SU-DHL-6 (cell line): ENCODE data around the gene EML1.

ENCODE experiments used
- H2AFZ ChIP-seq: fragments of 200-600 bp; sonication (generic); 2 replicates; pipeline ENCODE4 v1.6.1; 2014; ENCODE audit warnings: low read depth, mild to moderate bottlenecking, moderate library complexity, mixed read lengths, antibody characterized with exemption, low read length; ENCODE audit not compliant: severe bottlenecking
- H3F3A ChIP-seq: fragments of 200-600 bp; shearing (Covaris generic); 2 replicates; pipeline ENCODE4 v1.6.0; 2016; ENCODE audit warnings: antibody characterized with exemption, mild to moderate bottlenecking; ENCODE audit not compliant: insufficient read depth
- H3K27ac ChIP-seq: fragments of 200-600 bp; sonication (generic); 2 replicates; pipeline ENCODE4 v1.5.1; 2016; ENCODE audit warnings: low read depth, mild to moderate bottlenecking, low read length, moderate library complexity, mixed read lengths
- H3K27me3 ChIP-seq: fragments of 200-600 bp; sonication (generic), shearing (Covaris generic); 2 replicates; pipeline ENCODE4 v1.6.0; 2014; ENCODE audit warnings: mild to moderate bottlenecking, low read length
- H3K36me3 ChIP-seq: fragments of 200-600 bp; sonication (generic); 2 replicates; pipeline ENCODE4 v1.6.1; 2014; ENCODE audit warnings: mild to moderate bottlenecking, low read length, mixed read lengths
- H3K4me2 ChIP-seq: fragments of 300-600, 200-600 bp; shearing (Covaris generic), sonication (generic); 2 replicates; pipeline ENCODE4 v1.6.0; 2014; ENCODE audit warnings: low read length, low read depth, mild to moderate bottlenecking; ENCODE audit not compliant: poor library complexity, severe bottlenecking
- H3K4me3 ChIP-seq: fragments of 200-600 bp; sonication (generic); 2 replicates; pipeline ENCODE4 v1.5.1; 2014; ENCODE audit warnings: antibody characterized with exemption, low read length, mild to moderate bottlenecking, mixed read lengths; ENCODE audit not compliant: insufficient read depth, poor library complexity, severe bottlenecking
- H3K79me2 ChIP-seq: fragments of 200-600 bp; sonication (generic); 2 replicates; pipeline ENCODE4 v1.6.1; 2014; ENCODE audit warnings: mild to moderate bottlenecking, low read length, moderate library complexity; ENCODE audit not compliant: insufficient read depth
- H3K9ac ChIP-seq: fragments of 200-600 bp; sonication (generic); 2 replicates; pipeline ENCODE4 v1.7.0; 2014; ENCODE audit warnings: mild to moderate bottlenecking, low read length
- H3K9me2 ChIP-seq: fragments of 200-600 bp; sonication (generic); replicated peaks from 2 replicates; pipeline ENCODE4 v1.6.1; 2014; ENCODE audit warnings: low read length; ENCODE audit not compliant: insufficient read depth
- H3K9me3 ChIP-seq: fragments of 200-600 bp; sonication (generic); 2 replicates; pipeline ENCODE4 v1.6.1; 2014; ENCODE audit warnings: low read length, mixed read lengths; ENCODE audit not compliant: insufficient read depth
- H4K20me1 ChIP-seq: fragments of 200-600 bp; sonication (generic); 2 replicates; pipeline ENCODE4 v1.6.1; 2014; ENCODE audit warnings: low read depth, mild to moderate bottlenecking, antibody characterized with exemption, low read length, moderate library complexity, mixed read lengths
- EZH2phosphoT487 ChIP-seq: fragments of 200-600 bp; sonication (generic), shearing (Covaris generic); conservative IDR thresholded peaks from 2 replicates; pipeline ENCODE4 v1.6.1; 2018; ENCODE audit warnings: mild to moderate bottlenecking, antibody characterized with exemption, low read length, moderate library complexity, mixed read lengths
- TF ChIP-seq, protein P1 (sequence below): fragments of 200-600 bp; sonication (generic); IDR thresholded peaks from one replicate; pipeline ENCODE4 v1.5.1; 2017; ENCODE audit warnings: antibody characterized with exemption, mild to moderate bottlenecking, low read length, moderate library complexity; ENCODE audit not compliant: insufficient read depth, poor library complexity, severe bottlenecking

EML1 gene

DNA sequence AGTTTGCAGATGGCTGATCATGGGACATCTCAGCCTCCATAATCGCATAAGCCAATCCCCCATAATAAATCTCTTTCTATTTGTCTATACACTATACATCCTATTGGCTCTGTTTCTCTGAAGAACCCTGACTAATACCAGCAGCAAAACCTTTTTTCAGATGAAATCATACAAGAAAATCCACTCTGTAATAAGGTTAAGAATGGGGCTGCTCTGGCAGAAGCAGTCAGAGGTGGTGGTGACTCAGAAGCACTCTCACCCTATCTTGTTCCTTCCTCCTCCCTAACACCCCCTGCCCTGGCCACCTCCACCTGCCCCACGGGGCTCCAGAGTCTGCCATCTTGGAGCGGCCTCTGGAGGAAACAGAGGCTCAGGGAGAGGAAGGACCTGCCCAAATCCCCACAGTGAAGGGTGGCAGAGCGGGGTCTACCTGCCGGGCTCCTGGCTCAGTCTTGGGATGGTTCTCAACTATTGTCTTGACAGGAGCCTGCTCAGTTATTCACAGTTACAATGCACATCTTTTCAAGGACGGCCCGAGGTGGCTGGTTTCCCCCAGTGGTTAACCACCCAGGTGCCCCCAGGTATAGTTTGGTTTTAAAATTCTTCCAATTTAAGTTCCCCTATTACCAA lies 162.7 kb downstream of the EML1 start:
- TF ChIP-seq EZH2phosphoT487 = no peak
- TF ChIP-seq, protein P1, sequence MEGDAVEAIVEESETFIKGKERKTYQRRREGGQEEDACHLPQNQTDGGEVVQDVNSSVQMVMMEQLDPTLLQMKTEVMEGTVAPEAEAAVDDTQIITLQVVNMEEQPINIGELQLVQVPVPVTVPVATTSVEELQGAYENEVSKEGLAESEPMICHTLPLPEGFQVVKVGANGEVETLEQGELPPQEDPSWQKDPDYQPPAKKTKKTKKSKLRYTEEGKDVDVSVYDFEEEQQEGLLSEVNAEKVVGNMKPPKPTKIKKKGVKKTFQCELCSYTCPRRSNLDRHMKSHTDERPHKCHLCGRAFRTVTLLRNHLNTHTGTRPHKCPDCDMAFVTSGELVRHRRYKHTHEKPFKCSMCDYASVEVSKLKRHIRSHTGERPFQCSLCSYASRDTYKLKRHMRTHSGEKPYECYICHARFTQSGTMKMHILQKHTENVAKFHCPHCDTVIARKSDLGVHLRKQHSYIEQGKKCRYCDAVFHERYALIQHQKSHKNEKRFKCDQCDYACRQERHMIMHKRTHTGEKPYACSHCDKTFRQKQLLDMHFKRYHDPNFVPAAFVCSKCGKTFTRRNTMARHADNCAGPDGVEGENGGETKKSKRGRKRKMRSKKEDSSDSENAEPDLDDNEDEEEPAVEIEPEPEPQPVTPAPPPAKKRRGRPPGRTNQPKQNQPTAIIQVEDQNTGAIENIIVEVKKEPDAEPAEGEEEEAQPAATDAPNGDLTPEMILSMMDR = no peak

DNA sequence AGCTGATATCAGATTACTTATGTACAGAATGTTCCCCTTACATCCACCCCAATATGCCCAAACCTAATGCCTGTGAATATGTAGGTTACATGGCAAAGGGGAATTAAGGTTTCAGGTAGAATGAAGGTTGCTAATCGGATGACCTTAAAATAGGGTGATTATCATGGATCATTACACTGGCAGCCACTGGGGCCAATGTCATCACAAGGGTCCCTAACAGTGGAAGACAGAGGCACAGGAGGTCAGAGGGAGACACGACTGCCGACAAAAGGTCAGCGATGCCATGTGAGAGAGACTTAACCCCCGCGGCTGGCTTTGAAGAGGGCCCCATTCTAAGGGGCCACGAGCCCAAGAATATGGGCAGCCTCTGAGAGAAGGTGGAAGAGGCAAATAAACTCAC lies 165.2 kb downstream of the EML1 start:
- no peak overlapping the region for H3K4me2 ChIP-seq
- TF ChIP-seq, protein P1 = no peak
- TF ChIP-seq EZH2phosphoT487 = no peak
- no peaks in the 10 kb centered on the region for H3K9me2 ChIP-seq
- no peak overlapping the region for H3K27ac ChIP-seq
- no peak overlapping the region for H3K4me3 ChIP-seq
- H3K9me3 ChIP-seq = no peaks in the 10 kb centered on the region
- no peak overlapping the region for H3K9ac ChIP-seq
- no peaks in the 10 kb centered on the region for H3F3A ChIP-seq
- no peaks in the 10 kb centered on the region for H3K27me3 ChIP-seq
- H3K36me3 ChIP-seq = no peaks in the 10 kb centered on the region
- H4K20me1 ChIP-seq = no peaks in the 10 kb centered on the region
- H3K79me2 ChIP-seq = no peaks in the 10 kb centered on the region
- H2AFZ ChIP-seq = no peak overlapping the region

More for the DNA sequence above, 162.7 kb downstream of the EML1 start:
- H4K20me1 ChIP-seq = no peaks in the 10 kb centered on the region
- H3K9ac ChIP-seq = no peak overlapping the region
- no peaks in the 10 kb centered on the region for H3K27me3 ChIP-seq
- H3K4me3 ChIP-seq = no peak overlapping the region
- H3K9me3 ChIP-seq = no peaks in the 10 kb centered on the region
- no peak overlapping the region for H2AFZ ChIP-seq
- no peaks in the 10 kb centered on the region for H3F3A ChIP-seq
- H3K79me2 ChIP-seq = no peaks in the 10 kb centered on the region
- H3K4me2 ChIP-seq = no peak overlapping the region
- no peak overlapping the region for H3K27ac ChIP-seq
- no peaks in the 10 kb centered on the region for H3K36me3 ChIP-seq
- H3K9me2 ChIP-seq = no peaks in the 10 kb centered on the region

DNA sequence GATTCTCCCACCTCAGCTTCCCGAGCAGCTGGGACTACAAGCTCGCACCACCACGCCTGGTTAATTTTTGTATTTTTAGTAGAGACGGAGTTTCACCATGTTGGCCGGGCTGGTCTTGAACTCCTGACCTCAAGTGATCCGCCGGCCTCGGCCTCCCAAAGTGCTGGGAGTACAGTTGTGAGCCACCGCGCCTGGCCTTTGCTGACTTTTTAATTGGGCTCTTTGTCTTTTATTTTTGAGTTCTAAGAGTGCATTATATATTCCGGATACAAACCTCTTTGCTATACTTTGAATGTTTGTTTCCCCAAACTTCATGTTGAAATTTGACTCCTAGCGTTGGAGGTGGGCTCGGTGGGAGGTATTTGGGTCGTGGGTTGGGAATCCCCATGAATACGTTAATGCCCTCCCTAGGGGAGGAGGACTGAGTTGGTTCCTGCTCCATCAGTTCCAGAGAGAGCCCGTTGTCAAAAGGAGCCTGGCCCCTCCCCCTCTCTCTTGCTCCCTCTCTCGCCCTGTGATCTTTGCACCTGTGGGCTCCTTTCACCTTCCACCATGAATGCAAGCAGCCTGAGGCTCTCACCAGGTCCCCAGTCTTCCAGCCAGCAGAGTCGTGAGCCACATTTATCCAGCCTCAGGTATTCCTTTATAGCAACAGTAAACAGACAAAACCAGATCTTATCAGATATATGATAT lies 168.8 kb downstream of the EML1 start:
- Histone ChIP-seq H3K4me2 (no peak overlapping the region), H3K9me3 (no peaks in the 10 kb centered on the region), H3K9ac (no peak overlapping the region), H3K27me3 (no peaks in the 10 kb centered on the region), H3K27ac (no peak overlapping the region), H2AFZ (no peak overlapping the region), H3K4me3 (no peak overlapping the region), H4K20me1 (no peaks in the 10 kb centered on the region), H3K9me2 (no peaks in the 10 kb centered on the region), H3K36me3 (no peaks in the 10 kb centered on the region), H3F3A (no peaks in the 10 kb centered on the region), H3K79me2 (no peaks in the 10 kb centered on the region)
- TF ChIP-seq, protein P1 = no peak
- no peak for TF ChIP-seq EZH2phosphoT487
